ENCODE data around the gene SEMA6A. TPM values are rescaled to one million over a fixed set of nuclear protein-coding genes. Genes with fewer than 3 reads are reported as not detected.

Gene SEMA6A
- total and polyA plus RNA-seq, 7 donors: 4.9 to 55.7 (median 25.0) TPM

DNA sequence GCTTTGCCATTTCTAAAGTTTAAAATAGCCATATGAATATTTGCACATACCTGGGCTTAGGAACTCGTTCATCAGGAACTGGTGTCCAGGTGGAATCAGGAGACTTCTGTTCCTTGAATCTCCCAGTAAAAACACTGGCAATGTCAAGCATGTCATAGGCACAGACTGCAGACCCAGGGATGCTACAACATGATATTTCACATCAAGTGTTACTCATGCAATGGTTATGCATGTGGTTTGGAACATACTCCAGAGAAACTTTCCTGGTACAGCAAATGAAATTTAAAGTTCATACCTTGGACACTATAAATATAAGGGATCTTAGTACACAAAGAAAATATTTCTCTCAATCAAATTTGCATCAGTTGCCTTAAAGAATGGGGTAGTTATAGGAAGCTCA, 92.2 kb downstream of the SEMA6A start:
- no peak for TF ChIP-seq EP300 (IDR thresholded peaks at IDR 0.05)
- no peak for TF ChIP-seq POLR2AphosphoS5 (IDR thresholded peaks at IDR 0.05)
- TF ChIP-seq POLR2A (IDR thresholded peaks at IDR 0.05): no peak
- TF ChIP-seq, protein P1, sequence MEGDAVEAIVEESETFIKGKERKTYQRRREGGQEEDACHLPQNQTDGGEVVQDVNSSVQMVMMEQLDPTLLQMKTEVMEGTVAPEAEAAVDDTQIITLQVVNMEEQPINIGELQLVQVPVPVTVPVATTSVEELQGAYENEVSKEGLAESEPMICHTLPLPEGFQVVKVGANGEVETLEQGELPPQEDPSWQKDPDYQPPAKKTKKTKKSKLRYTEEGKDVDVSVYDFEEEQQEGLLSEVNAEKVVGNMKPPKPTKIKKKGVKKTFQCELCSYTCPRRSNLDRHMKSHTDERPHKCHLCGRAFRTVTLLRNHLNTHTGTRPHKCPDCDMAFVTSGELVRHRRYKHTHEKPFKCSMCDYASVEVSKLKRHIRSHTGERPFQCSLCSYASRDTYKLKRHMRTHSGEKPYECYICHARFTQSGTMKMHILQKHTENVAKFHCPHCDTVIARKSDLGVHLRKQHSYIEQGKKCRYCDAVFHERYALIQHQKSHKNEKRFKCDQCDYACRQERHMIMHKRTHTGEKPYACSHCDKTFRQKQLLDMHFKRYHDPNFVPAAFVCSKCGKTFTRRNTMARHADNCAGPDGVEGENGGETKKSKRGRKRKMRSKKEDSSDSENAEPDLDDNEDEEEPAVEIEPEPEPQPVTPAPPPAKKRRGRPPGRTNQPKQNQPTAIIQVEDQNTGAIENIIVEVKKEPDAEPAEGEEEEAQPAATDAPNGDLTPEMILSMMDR (IDR thresholded peaks at IDR 0.05): no peak
- intact Hi-C loops (cut with DNase I): no loop called here
- Histone ChIP-seq H3K27ac (no peak overlapping the region), H3K9me3 (no peaks in the 10 kb centered on the region), H3K4me3 (no peak overlapping the region), H3K36me3 (peaks cover 10 to 80% (median 30%) of the 10 kb centered on the region in 4 donors), H3K4me1 (no peaks in the 10 kb centered on the region), H3K27me3 (no peaks in the 10 kb centered on the region)
- no peak for DNase-seq
- 91% methylated on average over 1 of the region's 1 CpG for WGBS, 2 donors

DNA sequence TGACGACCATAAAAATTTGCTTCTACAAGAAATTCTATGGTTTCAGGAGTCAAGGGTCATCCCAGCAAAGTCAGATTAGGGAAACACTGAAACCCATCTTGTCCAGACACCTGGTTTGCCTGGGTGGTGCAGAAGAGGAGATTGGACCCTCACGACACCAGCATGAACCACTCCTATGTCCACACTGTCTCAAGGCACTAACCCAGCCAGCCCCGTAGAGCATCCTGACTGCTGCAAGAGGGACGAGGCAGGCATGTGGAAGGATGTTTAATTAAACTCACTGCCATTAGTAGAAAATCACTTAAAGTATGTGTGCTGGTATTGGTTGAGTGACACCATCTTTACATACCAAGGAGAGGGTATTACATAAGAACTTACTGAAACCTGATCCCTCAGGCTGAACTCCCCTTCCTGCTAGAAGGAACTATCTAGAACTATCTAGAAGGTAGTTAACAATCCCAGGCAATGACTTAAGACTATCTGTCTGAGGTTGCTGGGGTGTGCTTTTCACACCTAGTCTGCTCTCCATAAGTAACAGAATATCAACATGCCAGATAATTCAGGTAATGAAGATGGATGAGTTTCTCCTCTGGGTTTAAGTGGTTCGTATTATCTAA, 93.6 kb downstream of the SEMA6A start:
- 94 to 95% methylated on average over 5 of the region's 5 CpGs for WGBS, 2 donors
- Histone ChIP-seq H3K9me3 (no peaks in the 10 kb centered on the region), H3K36me3 (peaks cover 18 to 80% (median 38%) of the 10 kb centered on the region in 4 donors), H3K4me3 (no peak overlapping the region), H3K4me1 (no peaks in the 10 kb centered on the region), H3K27me3 (no peaks in the 10 kb centered on the region), H3K27ac (no peak overlapping the region)
- intact Hi-C loops (cut with DNase I): no loop called here
- no peak for TF ChIP-seq POLR2A (IDR thresholded peaks at IDR 0.05)
- DNase-seq: no peak

DNA sequence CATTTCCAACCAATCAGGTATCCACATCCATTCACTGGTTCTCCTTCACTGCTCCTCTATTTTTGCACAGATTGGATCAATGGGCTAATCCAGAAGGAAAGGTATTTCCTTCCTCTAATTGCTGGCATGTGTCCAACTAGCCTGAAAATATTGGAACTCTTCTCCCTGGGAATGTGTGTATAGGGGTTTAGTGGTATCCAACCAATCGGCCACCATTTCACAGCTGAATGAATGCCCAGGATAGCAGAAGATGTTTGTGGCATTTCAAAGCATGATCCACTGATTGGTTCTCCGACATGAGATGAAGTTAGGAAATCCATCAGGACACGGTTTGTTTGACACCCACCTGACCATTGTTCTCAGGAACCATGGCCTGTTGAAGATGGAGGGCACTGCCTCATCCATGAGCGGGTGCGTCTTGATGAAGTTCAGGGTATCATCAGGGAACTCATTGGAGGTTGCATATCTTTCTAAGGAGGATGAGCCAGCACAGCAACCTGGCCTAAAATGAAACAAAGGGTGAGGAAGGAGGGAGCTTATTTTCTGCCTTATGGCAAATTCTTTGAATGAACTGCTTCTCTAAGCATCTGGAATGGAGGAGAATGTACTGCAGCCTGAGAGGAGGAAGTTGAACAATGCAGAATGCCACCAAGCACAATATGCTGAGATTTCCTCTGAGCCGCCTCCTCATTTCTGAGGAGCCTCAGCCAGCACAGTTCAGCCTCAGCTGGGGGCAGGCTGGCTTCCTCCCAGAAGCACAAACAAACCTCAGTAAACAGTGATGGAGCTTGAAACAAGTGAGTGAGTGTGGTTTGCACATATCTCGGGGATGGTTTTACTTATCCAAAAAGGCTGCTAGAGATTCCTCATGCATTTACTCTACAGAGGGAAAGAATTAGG, 94.6 kb downstream of the SEMA6A start:
- no peak for DNase-seq
- no peak for TF ChIP-seq EP300 (IDR thresholded peaks at IDR 0.05)
- TF ChIP-seq POLR2A (IDR thresholded peaks at IDR 0.05): no peak
- TF ChIP-seq, protein P1 (IDR thresholded peaks at IDR 0.05): no peak
- no peak for TF ChIP-seq POLR2AphosphoS5 (IDR thresholded peaks at IDR 0.05)
- no peaks in the 10 kb centered on the region for H3K27me3 ChIP-seq
- no peak overlapping the region for H3K4me3 ChIP-seq
- H3K9me3 ChIP-seq: no peaks in the 10 kb centered on the region
- H3K4me1 ChIP-seq: no peaks in the 10 kb centered on the region
- intact Hi-C loops (cut with DNase I): no loop called here
- 84 to 94% methylated on average over 7 of the region's 7 CpGs for WGBS, 2 donors
- H3K27ac ChIP-seq: no peak overlapping the region
- H3K36me3 ChIP-seq: peaks cover 18 to 80% (median 41%) of the 10 kb centered on the region in 4 donors

DNA sequence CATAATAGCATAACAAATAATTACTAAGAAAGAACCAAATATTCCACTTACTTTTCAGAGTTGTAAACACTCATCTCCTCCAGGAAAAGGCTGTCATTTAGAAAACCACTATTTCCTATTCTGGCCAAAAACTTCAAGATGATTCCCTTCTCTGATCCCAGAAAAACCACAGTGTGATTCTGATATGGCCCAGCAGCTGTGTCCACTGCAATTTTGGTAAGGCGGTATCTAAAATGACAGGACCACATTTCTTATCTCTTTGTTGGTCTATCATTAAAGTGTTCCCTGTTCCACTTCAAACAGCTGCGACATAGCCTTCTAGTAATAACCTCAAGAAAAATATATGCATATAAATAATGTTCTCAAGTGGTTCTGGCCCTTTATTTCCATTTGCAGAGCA, 96.1 kb downstream of the SEMA6A start:
- H3K4me3 ChIP-seq: no peak overlapping the region
- intact Hi-C loops (cut with DNase I): no loop called here
- no peaks in the 10 kb centered on the region for H3K27me3 ChIP-seq
- WGBS, 2 donors: 67 to 82% methylated on average over 2 of the region's 2 CpGs
- no peaks in the 10 kb centered on the region for H3K4me1 ChIP-seq
- H3K36me3 ChIP-seq: peaks cover 18 to 90% (median 41%) of the 10 kb centered on the region in 4 donors
- H3K9me3 ChIP-seq: no peaks in the 10 kb centered on the region
- H3K27ac ChIP-seq: no peak overlapping the region
- TF ChIP-seq, protein P1 (IDR thresholded peaks at IDR 0.05): no peak
- TF ChIP-seq EP300 (IDR thresholded peaks at IDR 0.05): no peak
- TF ChIP-seq POLR2A (IDR thresholded peaks at IDR 0.05): no peak
- no peak for DNase-seq

DNA sequence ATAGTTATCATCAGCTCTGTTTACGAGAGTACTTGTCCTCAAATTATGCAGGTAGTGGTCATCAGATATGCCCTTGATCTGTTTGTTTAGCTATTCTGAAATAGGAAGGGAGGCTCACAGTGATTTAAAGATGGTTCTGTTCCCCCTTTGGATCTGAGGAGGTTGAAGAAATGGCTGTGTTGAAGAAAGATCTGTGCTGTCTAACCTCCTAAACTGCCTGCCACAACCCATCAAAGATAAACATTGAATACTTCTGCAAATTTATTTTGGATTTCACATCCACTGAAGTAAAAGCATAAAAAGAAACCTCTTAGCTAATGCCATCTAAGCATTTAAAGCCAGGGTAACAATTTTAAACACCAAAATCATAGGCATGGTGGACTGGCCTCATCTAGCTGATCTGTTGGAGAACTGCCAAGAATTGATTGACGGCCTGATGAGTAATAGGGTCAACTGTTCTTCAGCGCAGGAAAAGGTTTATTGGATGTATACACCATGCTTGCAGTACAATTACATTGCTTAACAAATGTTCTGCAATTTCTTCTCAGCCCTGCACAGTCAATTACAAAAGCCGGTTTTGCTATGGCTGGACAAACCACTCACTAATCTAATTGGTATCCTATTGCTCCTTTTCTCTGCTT, 97.6 kb downstream of the SEMA6A start:
- no peak overlapping the region for H3K4me3 ChIP-seq
- intact Hi-C loops (cut with DNase I): no loop called here
- no peak for DNase-seq
- WGBS, 2 donors: 91 to 95% methylated on average over 4 of the region's 4 CpGs
- no peaks in the 10 kb centered on the region for H3K27me3 ChIP-seq
- no peak for TF ChIP-seq POLR2A (IDR thresholded peaks at IDR 0.05)
- no peak overlapping the region for H3K27ac ChIP-seq
- H3K36me3 ChIP-seq: peaks cover 18 to 97% (median 36%) of the 10 kb centered on the region in 4 donors
- H3K9me3 ChIP-seq: no peaks in the 10 kb centered on the region
- H3K4me1 ChIP-seq: no peaks in the 10 kb centered on the region

Data from sigmoid colon (tissue), 7 donors.